GM21515 (cell line): ENCODE data around the gene ZBTB24.
"Not testable (repeated sequence)": the region's sequence is repeated elsewhere in the genome, so short reads cannot be mapped to it uniquely, and the experiment has no call there.

Experiments
- ATAC-seq: cut with Tn5 transposase; IDR thresholded peaks from one replicate; pipeline ENCODE4 v1.9.1; 2021; ENCODE audit not compliant: unreplicated experiment

The ZBTB24 gene

GRCh38 chr6:109472132-109472995 lies 10.7 kb downstream of the ZBTB24 start:
- no peak for ATAC-seq

- no peak for ATAC-seq
Measured at GRCh38 chr6:109471105-109471810, 11.8 kb downstream of the ZBTB24 start.

GRCh38 chr6:109469591-109470189 lies 13.3 kb downstream of the ZBTB24 start:
- no peak for ATAC-seq

- no peak for ATAC-seq
Measured at GRCh38 chr6:109467696-109468095, 15.3 kb downstream of the ZBTB24 start.

GRCh38 chr6:109466212-109466923 lies 16.7 kb downstream of the ZBTB24 start:
- no peak for ATAC-seq

- no peak for ATAC-seq
Measured at GRCh38 chr6:109465772-109466171, 17.2 kb downstream of the ZBTB24 start.

- ATAC-seq = no peak
Measured at GRCh38 chr6:109461733-109462526, 21.1 kb downstream of the ZBTB24 start.

- not testable (repeated sequence) for ATAC-seq
Measured at GRCh38 chr6:109461205-109461604, 21.8 kb downstream of the ZBTB24 start.

- no peak for ATAC-seq
Measured at GRCh38 chr6:109460161-109460829, 22.7 kb downstream of the ZBTB24 start.

GRCh38 chr6:109458774-109459531 lies 24.1 kb downstream of the ZBTB24 start:
- no peak for ATAC-seq

- ATAC-seq = no peak
Measured at GRCh38 chr6:109457562-109457996, 25.4 kb downstream of the ZBTB24 start.

- ATAC-seq = no peak
Measured at GRCh38 chr6:109456710-109457561, 26.1 kb downstream of the ZBTB24 start.

GRCh38 chr6:109456111-109456583 lies 26.9 kb downstream of the ZBTB24 start:
- ATAC-seq = no peak

GRCh38 chr6:109455437-109456110 lies 27.4 kb downstream of the ZBTB24 start, which contains the start of gene MICAL1:
Gene MICAL1 (minus strand): TSS chr6:109455772. CDS start chr6:109454196, 1,576 bp downstream.
- ATAC-seq = peak; percentile 61

GRCh38 chr6:109454496-109455436 lies 28.3 kb downstream of the ZBTB24 start:
- ATAC-seq = peak; percentile 35
